Loucy (cell line): Measurements from ENCODE around the gene APOL5.

ENCODE experiments used
- CTCF ChIP-seq: fragments of 200-600 bp; sonication (generic); conservative IDR thresholded peaks from 2 replicates; pipeline ENCODE4 v1.5.1; 2014; ENCODE audit warnings: mild to moderate bottlenecking, antibody characterized with exemption, low read length
- EZH2phosphoT487 ChIP-seq: fragments of 200-600 bp; IDR thresholded peaks from 2 replicates; pipeline ENCODE4 v1.6.1; 2018; ENCODE audit warnings: antibody characterized with exemption, mild to moderate bottlenecking, moderate library complexity, borderline replicate concordance

DNA sequence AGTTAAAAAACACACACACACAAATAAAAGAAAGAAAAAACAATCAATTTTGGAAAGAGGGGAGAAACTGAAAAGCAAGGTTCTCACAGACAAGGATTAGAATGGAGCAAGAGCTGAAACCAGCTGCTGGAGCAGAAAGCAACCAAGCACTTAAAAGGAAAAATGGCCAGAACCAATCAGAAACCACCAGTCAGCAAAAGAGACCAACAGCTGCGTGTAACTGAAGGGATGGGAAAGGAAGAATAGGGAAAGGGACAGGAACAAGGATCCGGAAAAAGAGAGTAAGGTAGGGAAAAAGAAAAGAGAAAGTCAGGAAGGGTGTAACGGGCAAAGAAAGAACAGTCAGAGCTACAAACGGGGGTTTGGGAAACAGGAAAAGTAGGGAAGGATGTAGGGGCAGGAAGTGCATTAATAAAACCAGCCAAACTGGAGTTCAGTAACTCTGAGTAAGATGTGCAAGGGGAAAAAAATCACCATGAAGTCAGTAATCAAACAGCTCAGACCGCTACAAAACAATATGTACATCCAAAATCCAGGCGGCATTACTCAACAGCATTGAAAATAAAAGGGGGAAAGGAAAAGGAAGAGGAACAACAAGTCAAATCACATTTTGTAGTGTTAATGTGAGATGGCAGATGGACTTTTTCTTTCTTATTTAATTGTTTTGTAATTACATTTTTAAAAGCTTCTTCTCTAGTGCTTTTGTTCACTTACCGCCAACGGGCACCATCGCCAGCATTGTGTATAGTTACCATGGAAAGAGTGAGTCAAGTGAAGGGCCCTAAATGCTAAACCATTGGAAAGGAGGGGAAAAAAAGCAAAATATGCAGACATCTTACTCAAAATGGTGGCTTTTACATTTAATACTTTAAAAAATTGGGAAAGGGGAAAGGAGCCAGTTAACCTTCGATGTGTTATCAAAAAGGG is 49.2 kb downstream of the APOL5 start:
- TF ChIP-seq CTCF = no peak
- no peak for TF ChIP-seq EZH2phosphoT487
